HG02885 (cell line): Measurements from ENCODE around the gene PCDHGA3.
"Not testable (repeated sequence)": the region's sequence is repeated elsewhere in the genome, so short reads cannot be mapped to it uniquely, and the experiment has no call there.

ENCODE experiments used
- ATAC-seq: cut with Tn5 transposase; IDR thresholded peaks from one replicate; pipeline ENCODE4 v1.9.1; 2021; ENCODE audit warnings: mild to moderate bottlenecking; ENCODE audit not compliant: unreplicated experiment, poor library complexity

Gene PCDHGA3

GRCh38 chr5:141345327-141345726 is 1.7 kb downstream of the PCDHGA3 start:
- ATAC-seq = no peak

DNA sequence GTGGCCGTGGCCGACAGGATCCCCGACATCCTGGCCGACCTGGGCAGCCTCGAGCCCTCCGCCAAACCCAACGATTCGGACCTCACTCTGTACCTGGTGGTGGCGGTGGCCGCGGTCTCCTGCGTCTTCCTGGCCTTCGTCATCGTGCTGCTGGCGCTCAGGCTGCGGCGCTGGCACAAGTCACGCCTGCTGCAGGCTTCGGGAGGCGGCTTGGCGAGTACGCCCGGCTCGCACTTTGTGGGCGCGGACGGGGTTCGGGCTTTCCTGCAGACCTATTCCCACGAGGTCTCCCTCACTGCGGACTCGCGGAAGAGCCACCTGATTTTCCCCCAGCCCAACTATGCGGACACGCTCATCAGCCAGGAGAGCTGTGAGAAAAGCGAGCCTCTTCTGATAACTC is 2.4 kb downstream of the PCDHGA3 start:
- not testable (repeated sequence) for ATAC-seq

- no peak for ATAC-seq
Observed at GRCh38 chr5:141349917-141350619, 6.4 kb downstream of the PCDHGA3 start, which contains the start of gene PCDHGB1. TSS of gene PCDHGB1 (plus strand) at chr5:141350099. CDS start at chr5:141350261, 162 bp downstream.

DNA sequence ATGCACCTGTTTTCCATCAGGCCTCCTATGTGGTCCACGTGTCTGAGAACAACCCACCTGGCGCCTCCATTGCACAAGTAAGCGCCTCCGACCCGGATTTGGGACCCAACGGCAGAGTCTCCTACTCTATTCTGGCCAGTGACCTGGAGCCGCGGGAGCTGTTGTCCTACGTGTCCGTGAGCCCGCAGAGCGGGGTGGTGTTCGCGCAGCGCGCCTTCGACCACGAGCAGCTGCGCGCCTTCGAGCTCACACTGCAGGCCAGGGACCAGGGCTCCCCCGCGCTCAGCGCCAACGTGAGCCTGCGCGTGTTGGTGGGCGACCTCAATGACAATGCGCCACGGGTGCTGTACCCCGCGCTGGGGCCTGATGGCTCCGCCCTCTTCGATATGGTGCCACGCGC is 8.0 kb downstream of the PCDHGA3 start:
- ATAC-seq = no peak

DNA sequence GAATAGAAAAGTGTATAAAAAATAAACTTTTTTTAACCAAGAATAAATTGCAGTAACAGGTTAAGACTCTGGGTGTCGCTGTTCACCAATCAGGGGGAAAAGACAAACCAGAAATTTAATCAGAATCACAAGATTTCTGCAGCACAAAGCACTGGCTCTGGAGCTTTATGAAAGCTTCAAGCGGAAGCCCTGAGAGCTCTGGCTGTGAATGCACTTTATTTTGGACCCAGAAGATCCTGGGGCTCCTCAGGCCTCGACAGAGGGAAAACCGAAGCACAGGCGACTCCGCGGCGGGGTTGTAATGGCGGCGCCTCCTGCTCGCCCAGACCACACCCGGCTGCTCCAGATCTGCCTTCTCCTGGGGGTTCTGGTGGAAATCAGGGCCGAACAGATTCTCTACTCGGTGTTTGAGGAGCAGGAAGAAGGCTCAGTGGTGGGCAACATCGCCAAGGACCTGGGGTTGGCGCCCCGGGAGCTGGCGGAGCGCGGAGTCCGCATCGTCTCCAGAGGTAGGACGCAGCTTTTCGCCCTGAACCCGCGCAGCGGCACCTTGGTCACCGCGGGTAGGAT is 11.4 kb downstream of the PCDHGA3 start, which contains the start of gene PCDHGA4:
TSS of gene PCDHGA4 (plus strand) at position 122 of the 570 bp plus-strand sequence. CDS start at position 209, 87 bp downstream.
- ATAC-seq = no peak

DNA sequence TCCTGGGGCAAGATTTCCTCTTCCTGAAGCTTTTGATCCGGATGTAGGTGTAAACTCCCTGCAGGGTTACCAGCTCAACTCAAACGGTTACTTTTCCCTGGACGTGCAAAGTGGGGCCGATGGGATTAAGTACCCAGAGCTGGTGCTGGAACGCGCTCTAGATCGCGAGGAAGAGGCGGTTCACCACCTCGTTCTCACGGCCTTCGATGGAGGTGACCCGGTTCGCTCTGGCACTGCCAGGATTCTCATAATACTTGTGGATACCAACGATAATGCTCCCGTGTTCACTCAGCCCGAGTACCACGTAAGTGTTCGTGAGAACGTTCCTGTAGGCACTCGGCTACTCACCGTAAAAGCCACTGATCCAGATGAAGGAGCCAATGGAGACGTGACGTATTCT is 12.0 kb downstream of the PCDHGA3 start:
- ATAC-seq = no peak

- ATAC-seq = no peak
Observed at GRCh38 chr5:141356133-141356532, 12.5 kb downstream of the PCDHGA3 start.

GRCh38 chr5:141356950-141357349 is 13.3 kb downstream of the PCDHGA3 start:
- no peak for ATAC-seq

- no peak for ATAC-seq
Observed at GRCh38 chr5:141359790-141360426, 16.3 kb downstream of the PCDHGA3 start, which contains the start of gene PCDHGB2. TSS of gene PCDHGB2 (plus strand) at chr5:141359994. CDS start at chr5:141360136, 142 bp downstream.

DNA sequence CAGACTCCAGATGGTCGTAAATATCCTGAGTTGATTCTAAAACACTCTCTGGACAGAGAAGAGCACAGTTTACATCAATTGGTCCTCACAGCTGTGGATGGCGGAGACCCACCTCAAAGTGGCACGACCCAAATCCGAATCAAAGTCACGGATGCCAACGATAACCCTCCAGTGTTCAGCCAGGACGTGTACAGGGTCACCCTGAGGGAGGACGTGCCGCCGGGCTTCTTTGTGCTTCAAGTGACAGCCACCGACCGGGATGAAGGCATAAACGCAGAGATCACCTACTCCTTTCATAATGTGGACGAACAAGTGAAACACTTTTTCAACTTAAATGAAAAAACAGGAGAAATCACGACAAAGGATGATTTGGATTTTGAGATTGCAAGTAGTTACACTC is 17.1 kb downstream of the PCDHGA3 start:
- no peak for ATAC-seq

DNA sequence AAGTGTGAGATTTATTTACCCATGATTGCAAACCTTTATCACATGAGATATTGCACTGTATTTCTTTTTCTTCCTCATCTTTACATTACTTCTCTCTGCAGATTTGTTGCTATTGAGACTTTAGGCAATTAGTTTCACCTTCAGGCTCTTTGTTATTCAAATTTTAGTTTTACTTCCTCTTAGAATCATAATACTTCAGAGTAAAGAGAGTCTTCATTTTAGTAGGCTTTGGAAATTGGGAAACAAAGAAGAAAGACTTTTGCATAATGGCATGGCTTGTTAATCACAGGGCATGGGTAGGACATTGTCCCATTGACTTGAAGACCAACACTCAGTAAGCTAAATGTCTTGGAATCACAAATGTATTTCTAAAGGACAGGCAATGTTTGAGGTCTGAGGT is 19.1 kb downstream of the PCDHGA3 start:
- ATAC-seq = no peak

- no peak for ATAC-seq
Observed at GRCh38 chr5:141363952-141364660, 20.5 kb downstream of the PCDHGA3 start, which contains the start of gene PCDHGA5. TSS of gene PCDHGA5 (plus strand) at chr5:141364162. CDS start at chr5:141364331, 169 bp downstream.

- ATAC-seq = no peak
Observed at GRCh38 chr5:141366016-141366896, 22.6 kb downstream of the PCDHGA3 start.

GRCh38 chr5:141369994-141370848 is 26.6 kb downstream of the PCDHGA3 start, which contains the start of gene PCDHGB3:
TSS of gene PCDHGB3 (plus strand) at chr5:141370242. CDS start at chr5:141370395, 153 bp downstream.
- ATAC-seq = peak; percentile 97

DNA sequence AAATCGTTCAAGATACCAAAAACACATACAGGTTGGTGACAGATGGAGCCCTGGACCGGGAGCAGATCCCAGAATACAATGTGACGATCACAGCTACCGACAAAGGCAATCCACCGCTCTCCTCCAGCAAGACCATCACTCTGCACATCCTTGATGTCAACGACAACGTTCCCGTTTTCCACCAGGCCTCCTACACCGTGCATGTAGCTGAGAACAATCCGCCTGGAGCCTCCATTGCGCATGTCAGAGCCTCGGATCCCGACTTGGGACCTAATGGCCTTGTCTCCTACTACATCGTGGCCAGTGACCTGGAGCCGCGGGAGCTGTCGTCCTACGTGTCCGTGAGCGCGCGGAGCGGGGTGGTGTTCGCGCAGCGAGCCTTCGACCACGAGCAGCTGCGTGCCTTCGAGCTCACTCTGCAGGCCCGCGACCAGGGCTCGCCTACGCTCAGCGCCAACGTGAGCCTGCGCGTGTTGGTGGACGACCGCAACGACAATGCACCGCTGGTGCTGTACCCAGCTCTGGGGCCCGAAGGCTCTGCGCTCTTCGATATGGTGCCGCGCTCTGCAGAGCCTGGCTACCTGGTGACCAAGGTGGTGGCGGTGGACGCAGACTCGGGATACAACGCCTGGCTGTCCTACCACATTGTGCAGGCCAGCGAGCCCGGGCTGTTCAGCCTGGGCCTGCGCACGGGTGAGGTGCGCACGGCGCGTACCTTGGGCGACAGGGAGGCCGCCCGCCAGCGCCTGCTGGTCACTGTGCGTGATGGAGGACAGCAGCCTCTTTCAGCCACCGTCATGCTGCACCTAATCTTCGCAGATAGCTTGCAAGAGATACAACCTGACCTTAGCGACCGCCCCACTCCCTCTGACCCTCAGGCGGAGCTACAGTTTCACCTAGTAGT is 28.2 kb downstream of the PCDHGA3 start:
- ATAC-seq = no peak

DNA sequence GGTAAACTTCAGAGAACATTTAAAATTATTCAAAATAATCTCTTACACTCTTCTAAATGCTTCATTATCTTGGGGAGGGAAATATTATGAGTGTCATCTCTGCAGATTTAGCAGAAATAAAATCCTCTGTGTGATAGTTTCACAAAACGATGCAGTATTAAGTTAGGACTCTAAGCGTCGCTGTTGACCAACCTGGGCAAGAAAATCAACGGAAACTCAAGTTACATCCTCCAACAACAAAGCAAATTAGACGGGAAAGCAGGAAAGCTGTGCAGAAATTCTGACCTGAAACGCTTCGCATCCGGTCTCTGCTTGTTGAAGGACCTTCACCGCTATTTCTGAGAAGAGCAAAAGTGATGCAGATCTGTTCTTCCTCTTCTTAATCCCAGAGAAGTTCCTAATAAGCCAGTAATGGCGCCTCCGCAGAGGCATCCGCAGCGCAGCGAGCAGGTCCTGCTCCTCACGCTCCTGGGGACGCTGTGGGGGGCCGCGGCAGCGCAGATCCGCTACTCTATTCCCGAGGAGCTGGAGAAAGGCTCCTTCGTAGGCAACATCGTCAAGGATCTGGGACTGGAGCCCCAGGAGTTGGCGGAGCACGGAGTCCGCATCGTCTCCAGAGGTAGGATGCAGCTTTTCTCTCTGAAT is 30.2 kb downstream of the PCDHGA3 start, which contains the start of gene PCDHGA6:
TSS of gene PCDHGA6 (plus strand) at position 219 of the 645 bp plus-strand sequence. CDS start at position 412, 193 bp downstream.
- no peak for ATAC-seq

DNA sequence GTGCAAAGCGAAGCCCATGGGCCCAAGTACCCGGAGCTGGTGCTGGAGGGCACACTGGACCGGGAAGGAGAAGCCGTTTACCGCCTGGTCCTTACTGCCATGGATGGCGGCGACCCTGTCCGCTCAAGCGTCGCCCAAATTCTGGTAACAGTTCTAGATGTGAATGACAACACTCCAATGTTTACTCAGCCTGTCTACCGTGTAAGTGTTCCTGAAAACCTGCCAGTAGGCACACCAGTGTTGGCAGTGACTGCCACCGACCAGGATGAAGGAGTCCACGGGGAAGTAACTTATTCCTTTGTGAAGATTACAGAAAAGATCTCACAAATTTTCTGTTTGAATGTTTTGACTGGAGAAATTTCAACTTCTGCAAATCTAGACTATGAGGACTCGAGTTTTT is 31.0 kb downstream of the PCDHGA3 start:
- ATAC-seq = no peak
